GM12891 (cell line): Measurements from ENCODE around the gene SOBP.

Experiments
- POLR2A ChIP-seq: IDR thresholded peaks from 2 replicates; pipeline ENCODE4 v1.6.1; 2011; ENCODE audit warnings: low read depth, low read length, control low read depth
- POLR2AphosphoS5 ChIP-seq: IDR thresholded peaks from 2 replicates; pipeline ENCODE4 v1.6.1; 2011; ENCODE audit warnings: low read depth, low read length, control low read depth
- POU2F2 ChIP-seq: IDR thresholded peaks from 2 replicates; pipeline ENCODE4 v1.6.1; 2011; ENCODE audit warnings: low read depth, mild to moderate bottlenecking, control low read depth, low read length, moderate library complexity
- SPI1 ChIP-seq: IDR thresholded peaks from 2 replicates; pipeline ENCODE4 v1.6.1; 2011; ENCODE audit warnings: low read depth, low read length, control low read depth
- TAF1 ChIP-seq: IDR thresholded peaks from 2 replicates; pipeline ENCODE4 v1.6.1; 2011; ENCODE audit warnings: low read depth, low read length, control low read depth

DNA sequence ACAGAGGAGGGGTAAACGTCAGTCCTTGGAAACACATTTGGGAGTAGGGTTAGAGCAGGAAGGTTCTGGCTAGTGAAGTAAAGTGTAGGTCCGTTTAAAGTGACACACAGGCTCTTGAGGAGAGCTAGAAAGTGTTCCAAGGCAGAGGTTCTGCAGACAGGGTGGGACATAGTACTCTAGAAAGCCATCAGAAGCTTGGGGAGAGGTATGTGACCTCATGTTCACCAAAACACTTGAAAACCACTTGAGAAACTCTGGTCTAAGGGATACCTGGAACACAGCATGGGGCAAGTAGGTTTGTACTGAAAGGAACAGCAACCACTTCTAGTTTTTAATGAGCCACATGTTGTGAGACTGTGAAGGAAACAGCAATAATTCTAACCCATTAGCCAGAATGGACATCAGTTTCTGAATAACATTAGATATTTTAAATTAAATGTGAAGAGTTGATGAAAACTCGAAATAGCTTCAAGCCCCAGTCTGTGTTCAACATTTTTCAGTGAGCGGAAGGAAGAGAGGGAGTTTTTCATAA is 49.0 kb downstream of the SOBP start:
- no peak for TF ChIP-seq POLR2AphosphoS5
- TF ChIP-seq SPI1: no peak
- no peak for TF ChIP-seq TAF1
- TF ChIP-seq POLR2A: no peak
- TF ChIP-seq POU2F2: no peak
